Measurements from ENCODE around the gene CHRNE.

CHRNE gene

DNA sequence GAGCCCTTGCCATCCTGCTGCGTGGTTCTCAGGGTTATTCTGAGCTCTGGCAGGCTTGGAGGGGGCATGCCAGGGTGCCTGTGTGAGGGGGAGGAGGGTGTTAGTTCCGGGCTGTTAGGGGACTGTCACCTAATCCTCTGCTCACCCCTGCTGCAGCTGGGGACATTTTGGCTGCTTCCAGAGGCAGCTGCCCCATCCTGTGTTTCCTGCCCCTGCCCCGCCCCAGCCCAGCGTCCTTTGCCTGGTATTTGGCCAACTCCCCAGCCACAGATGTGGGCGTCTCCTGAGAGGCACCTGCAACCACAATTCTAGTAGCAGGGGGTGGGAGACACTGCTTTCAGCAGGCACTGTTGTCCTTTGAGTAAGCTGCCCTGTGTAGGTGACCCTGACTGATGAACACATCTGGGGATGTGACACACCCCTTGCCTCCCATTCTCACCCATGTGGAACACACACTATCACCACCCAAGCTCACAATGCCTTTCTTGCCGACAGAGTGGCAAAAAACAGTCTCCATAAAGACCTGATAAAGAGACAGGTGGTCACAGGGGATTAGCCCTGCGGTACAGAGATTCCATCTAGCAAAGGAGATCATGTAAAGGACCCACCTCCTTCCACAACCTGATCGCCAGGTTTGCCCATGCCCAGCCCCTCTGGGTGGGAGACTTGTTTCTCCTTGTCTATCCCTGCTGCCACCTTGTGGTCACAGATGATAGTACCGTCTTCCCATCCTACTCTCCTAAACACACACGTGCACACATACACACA is at the start of gene CHRNE:
Gene CHRNE (minus strand): TSS at position 48 of the 768 bp plus-strand sequence. CDS start 35 bp downstream, at position 13.
- peak; percentile 62 to 83 (median 70) for DNase-seq (ENCODE audit: low read depth in 2 of 3, low spot score in 1 of 3)

DNA sequence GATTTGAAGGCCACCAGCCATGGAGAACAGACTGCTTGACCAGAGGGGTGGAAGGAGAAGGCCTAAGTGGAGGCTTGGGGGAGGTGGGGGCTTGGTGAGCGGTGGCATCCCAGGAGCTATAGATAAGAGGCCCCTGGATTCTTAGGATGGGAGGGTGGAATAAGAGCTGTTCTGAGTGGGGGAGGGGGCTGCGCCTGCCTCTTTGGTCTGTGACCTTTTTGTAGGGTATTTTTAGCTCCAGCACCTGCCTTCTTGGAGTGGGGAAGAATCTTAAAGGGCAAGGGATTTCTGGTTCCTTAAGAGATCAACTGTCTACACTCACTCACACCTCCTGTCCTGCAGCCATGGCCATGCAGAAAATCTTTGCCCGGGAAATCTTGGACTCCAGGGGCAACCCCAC is 48.6 kb upstream of the CHRNE start:
- no peak for DNase-seq (ENCODE audit: low read depth in 2 of 3, low spot score in 1 of 3)

DNA sequence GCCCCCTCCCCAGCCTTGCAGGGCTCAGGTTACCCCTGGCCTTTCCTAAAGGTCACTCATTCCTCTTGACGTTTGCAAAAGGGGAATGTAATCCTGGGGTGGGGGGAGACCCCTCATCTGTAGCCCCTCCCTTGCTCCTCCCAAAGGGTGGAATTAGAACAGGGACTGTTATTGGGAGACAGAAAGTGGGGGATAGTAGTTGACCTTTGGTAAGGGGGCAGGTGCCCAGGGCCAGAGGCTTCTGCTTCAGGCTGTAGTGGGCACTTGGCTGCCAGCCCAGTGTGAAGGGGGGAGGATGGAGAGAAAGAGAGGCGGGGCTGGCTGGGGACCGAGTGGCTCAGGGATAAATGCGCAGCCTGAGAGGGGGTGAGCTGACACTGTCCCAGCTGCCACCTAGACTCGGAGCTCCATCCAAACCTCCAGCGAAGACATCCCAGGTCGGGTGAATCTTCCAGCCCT is 47.9 kb upstream of the CHRNE start, which contains the start of gene ENO3:
Gene ENO3 (plus strand): TSS at position 374 of the 459 bp plus-strand sequence. CDS start 711 bp downstream, outside the sequence.
- no peak for DNase-seq (ENCODE audit: low read depth in 2 of 3, low spot score in 1 of 3)

DNA sequence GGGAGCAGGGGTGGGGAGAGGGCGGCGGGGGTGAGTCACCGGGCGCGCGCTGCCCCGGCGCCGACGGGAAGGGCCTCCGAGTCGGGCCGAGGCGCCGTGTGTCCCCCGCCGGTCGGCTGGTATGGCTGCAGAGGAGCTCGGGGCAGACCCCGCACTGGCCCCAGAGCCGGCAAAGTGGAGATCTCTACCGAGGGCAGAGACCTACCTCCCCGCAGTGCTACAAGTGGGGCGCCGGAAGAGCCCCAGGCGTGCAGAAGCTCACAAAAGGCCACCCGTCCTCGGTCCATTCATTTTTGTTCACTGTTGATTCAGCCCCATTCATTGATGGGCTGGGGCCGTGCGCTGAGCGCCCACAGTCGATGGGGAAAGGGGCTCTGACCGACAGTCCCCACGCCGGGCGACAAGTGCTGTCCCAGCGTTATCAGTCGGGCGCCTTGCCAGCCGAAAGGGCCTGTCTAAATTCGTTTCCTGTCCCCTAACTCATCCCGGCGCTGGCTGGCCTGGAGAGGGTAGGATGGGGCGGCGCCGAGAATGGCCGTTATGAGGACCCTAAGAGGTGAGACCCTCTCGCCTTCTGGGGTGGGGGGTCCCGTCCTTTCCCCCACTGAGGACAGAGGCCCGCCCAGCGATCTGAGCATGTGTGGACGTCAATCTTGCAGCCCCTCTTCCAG is 47.3 kb upstream of the CHRNE start:
- peak in 1 of 3 donors; percentile 17 for DNase-seq (ENCODE audit: low read depth in 2 of 3, low spot score in 1 of 3)

DNA sequence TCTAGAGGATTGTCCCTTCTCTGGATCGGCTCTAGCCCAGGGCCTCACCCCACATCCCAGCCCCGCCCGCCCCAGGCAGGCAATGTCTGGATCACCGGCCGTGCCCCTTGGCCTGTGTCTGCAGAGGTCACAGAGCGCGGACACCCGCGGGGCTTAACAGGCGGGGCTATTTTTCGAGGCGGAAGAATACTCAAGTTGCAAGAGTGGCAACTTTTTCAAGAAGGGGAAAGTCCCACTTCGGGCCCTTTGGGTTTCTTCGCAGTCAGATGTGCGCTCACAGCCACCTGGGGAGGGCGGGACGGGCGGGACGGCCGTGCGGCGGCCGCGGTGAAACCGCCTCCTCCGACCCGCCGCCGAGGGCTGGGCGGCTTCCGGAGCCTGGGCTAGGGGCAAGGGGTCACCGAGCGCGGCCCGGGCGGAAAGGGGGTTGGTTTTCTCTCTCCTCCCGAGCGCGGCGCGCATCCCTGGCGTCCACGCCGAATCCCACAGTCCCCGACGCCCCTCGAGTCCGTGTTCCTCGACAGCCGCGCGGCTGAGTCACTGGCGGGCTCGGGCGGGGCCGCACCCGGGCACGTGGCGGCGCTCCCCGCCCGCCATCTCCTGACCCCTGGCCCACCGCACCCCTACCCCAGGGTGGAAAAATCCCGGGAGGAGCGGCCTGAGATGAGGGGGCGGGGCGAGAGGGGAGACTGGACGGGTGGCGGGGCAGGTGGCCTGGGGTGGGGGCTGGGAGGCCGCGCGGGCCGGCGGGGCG is 46.6 kb upstream of the CHRNE start:
- peak in 2 of 3 donors; percentile 66 to 74 for DNase-seq (ENCODE audit: low read depth in 2 of 3, low spot score in 1 of 3)

DNA sequence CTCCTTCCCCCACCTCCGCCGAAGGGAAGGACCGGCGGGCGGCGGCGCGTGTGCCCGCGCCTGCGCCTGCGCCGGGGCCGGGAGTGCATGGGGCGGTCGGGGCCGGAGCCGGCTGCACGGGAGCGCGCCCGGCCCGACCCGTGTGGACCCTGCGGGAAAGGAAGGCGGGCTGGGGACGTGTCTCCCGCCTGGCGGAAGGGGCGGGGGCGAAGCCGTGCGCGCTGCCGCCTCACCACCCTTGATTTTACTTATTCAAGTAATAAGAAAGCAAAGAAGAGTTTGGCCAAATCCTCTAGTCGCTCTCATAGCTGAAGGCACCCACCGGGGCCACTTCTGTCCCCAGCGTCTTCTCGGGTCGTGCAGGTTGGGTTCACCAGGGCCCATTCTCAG is 46.0 kb upstream of the CHRNE start:
- DNase-seq (ENCODE audit: low read depth in 2 of 3, low spot score in 1 of 3), result peak in 2 of 3 donors; percentile 68 to 76

DNA sequence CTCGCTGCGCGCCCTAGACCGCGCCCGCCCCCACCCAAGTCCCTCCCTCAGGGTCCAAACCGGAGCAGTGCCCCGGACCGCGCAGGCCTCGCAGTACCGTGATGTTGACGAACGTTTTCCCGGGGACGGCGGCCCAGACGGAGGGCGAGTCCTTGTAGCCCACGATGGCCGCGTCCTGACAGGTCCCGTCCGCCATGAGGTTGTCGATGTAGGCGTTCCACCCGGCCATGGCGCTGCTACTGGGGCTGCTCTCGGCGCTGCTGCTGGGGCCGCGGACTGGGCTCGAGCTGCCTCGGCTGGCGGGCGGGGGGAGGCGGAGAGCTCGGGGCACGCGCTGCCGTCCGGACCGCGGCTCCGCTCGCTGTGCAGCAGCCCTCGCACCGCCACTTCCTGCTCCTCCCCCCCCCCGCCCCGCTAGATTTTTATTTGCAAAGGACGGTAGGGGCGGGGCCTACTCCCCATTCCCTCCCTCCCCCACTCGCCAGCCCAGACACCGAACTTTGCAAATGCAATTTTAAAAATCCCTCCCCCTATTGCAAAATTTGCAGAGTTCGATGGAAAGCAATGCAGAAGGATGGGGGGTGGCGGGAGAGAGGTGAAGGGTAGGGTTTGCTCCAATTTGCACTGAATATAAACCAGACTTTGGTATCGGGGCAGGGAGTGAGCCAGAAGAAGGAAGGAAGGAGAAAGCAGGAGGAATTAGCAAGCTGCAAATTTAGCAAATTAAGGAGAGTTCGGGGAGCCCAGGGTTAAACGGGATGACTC is 45.5 kb upstream of the CHRNE start, which contains the start of gene PFN1:
Gene PFN1 (minus strand): TSS at position 365 of the 765 bp plus-strand sequence. CDS start 136 bp downstream, at position 229.
- peak; percentile 88 to 90 (median 89) for DNase-seq (ENCODE audit: low read depth in 2 of 3, low spot score in 1 of 3)

DNA sequence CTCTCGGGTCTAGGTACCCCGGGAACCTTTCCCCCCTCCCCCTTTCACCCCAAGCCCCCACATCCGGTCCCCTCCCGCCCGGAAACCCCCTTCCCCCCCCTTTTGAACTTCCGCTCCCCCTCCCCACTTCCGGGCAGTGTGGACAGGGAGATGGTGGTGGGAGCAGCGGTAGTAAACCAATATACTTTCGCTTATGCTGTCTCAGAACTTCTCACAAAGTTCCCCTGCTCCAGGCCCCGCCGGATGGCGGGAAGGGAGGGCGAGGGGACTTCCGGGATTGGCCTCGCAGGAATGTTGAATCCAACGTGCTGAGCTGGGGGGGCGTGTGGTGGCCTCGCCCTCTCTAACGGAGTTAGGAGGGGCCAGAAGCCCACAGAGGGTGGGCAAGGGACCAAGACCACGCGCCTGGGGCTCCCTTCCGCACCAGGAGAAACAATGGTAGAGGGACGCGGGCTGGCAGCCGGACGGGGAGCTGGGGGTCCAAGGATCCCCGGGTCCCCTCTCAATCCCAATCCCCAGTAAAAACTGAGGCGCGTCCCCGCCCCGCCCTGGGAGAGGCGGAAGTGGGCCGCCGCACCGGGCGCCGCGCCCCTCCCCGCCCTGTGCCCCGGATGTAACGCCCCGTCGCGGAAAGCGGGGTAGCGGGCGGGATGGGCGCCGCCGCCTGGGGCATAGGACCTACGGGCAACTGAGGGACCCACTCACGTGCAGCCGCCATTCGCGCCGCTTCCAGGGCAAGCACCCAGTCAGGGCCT is 44.7 kb upstream of the CHRNE start:
- DNase-seq (ENCODE audit: low read depth in 2 of 3, low spot score in 1 of 3), result peak in 2 of 3 donors; percentile 62 to 63

DNA sequence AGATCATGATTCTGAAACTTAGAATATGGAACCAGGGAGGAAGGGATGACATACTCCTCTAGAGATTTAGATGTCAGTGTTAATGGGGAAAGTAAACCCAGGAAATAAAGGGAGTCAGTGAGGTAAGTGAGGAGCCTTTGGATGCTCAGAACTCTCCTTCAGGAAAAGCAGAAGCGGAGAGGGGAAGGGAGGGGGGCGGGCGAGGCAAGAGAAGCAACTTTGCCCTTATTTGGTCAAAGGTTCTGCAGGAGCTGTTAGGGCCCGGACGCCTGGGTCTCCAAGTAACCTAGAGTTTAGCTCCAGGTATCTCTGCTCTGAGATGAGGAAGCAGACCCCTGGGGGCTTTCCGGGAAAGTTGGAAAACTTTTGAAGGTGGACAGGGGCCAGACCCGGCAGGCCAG is 44.1 kb upstream of the CHRNE start:
- no peak for DNase-seq (ENCODE audit: low read depth in 2 of 3, low spot score in 1 of 3)

DNA sequence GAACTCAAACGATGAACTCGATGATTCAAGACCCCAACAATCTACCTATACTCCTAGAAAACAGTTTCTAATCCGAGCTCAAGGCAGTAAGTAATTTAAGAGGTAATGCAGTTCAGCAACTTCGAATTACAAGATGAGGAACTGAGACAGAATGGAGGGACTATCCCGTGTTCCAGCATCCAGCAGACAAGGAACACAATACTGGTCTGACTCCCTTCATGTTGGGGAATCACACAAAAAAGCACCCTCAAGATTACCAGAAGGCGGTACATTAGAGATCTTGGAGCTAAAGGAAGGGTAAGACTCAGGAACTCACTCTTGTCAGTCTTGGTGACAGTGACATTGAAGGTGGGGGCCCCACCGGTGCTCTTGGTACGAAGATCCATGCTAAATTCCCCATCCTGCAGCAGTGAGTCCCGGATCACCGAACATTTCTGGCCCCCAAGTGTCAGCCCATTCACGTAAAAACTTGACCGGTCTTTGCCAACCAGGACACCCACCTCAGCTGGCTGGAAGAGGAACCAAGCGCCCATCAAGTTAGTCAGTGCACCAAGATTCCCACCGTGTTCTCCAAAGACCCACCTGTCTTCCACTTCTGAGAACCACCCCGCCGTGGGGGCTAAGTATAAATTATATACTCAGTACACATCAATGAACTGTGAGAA is 43.5 kb upstream of the CHRNE start:
- DNase-seq (ENCODE audit: low read depth in 2 of 3, low spot score in 1 of 3), result no peak

DNA sequence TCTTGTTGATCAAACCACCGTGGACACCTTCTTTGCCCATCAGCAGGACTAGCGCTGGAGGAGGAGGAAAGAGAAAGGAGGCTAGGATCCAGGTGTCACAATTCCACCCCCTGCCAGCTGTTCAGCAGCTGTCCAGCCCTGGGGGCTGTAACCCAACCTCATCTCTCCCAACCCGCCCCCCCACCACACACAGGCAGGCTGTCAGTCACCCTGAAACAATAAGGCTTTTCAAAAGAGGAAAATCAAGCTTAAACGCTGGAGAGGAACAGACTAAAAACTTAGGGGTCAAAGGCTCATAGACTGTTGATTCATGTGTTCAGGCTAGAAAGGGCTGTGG is 43.0 kb upstream of the CHRNE start:
- DNase-seq (ENCODE audit: low read depth in 2 of 3, low spot score in 1 of 3), result no peak

DNA sequence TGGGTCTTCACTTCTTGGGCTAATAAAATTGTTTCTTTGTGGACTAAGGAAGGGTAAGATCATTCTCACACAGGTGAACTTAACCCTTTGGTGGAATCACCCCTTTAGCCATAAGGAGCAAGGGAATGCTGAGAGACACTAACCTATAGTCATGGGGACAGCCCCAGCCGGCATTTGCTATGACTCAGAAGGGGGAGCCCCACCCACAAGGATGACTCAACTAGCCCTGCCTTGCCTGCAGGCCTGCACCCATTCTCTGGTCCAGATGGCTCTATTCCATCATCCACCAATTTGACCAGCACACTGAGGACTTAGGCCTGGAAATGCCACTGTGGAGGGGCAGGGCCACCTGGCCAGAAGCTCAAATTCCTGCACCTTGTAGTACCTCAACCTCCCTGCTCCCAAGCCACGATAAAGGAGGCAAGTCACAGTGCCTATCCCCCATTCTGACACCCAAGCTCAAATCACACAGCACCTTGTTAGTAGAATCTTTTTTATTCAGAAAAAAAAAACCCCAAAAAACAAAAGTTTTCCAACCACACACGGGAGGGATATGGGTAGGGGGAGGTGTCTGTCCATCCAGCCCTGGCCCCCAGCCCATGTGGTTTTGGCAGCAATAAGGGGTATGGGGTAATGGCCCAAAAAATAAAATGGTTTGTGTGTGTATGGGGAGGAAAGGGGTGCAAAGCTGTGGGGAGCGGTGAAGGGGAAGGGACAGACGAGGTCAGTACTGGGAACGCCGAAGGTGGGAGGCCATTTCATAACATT is 42.5 kb upstream of the CHRNE start:
- DNase-seq (ENCODE audit: low read depth in 2 of 3, low spot score in 1 of 3), result peak; percentile 79 to 90 (median 80)

DNA sequence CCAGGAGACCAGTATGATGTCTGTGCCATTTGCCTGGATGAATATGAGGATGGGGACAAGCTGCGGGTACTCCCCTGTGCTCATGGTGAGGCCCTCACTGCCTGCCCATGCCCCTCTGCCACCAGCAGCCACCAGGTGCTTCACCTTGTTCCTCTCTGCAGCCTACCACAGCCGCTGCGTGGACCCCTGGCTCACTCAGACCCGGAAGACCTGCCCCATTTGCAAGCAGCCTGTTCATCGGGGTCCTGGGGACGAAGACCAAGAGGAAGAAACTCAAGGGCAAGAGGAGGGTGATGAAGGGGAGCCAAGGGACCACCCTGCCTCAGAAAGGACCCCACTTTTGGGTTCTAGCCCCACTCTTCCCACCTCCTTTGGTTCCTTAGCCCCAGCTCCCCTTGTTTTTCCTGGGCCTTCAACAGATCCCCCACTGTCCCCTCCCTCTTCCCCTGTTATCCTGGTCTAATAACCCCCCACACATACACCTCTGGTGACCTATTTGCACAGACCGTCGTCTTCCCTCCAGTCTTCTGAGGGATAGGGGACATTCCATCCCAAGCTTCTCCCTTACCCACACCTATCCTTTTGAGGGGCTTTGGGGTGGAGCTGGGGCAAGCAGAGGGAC is 41.8 kb upstream of the CHRNE start:
- DNase-seq (ENCODE audit: low read depth in 2 of 3, low spot score in 1 of 3), result peak in 1 of 3 donors; percentile 21

DNA sequence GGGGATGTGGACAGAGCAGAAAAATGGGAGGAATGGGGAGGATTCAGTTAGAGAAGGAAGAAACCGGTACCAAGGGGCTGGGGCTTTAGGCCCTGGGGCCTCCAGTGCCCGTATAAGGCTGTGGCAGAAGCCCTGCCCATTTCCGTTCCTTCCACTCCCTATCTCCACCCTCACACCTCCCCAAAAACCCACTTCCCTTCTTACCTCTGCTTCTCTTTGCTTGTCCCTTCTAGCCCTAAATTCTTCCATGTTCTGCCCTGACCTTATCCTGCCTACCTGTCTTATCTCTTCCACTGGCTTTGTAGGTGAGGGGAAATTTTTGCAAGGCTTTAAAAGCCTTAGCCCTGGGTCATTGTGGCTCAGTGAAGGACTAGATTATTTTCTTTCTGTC is 41.3 kb upstream of the CHRNE start:
- peak in 2 of 3 donors; percentile 19 to 43 for DNase-seq (ENCODE audit: low read depth in 2 of 3, low spot score in 1 of 3)

DNA sequence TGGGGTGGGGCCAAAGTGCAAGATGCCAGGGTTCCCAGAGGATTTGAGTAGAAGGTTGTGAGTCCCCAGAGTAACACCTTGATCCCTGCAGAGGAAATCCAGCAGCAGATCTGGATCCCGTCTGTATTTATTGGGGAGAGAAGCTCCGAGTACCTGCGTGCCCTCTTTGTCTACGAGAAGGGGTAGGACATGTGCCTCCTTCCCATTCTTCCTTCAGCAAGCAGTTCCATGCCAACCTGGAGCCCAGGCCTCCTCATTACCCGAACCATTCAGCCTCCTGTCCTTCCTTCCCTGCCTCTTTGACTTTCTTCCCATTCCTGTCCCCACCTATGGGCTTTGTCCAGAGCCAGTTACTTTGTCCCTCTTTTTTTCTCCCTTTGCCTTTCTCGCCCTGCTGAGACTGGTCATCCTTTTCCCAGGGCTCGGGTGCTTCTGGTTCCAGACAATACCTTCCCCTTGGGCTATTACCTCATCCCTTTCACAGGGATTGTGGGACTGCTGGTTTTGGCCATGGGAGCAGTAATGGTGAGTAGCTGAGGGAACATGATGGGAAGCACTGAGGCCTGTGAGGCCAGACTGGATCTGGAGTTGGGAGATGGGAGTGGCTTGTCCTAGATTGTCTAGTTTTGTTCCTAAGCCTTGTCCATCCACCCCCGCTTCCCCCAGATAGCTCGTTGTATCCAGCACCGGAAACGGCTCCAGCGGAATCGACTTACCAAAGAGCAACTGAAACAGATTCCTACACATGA is 40.0 kb upstream of the CHRNE start:
- DNase-seq (ENCODE audit: low read depth in 2 of 3, low spot score in 1 of 3), result no peak

DNA sequence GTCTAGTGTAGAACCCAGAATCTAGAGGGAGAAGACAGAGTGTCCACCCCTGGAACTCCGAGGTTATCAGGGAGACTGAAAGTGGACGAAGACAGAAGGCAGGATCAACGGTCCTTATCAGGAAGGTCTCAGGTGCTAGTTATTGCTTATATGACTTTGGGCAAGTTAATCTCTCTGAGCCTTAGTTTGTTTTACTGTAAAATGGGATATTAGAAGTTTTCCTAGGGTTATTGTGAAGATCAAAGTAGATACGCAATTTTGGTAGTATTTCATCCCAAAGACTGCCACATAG is 38.4 kb upstream of the CHRNE start:
- no peak for DNase-seq (ENCODE audit: low read depth in 2 of 3, low spot score in 1 of 3)

DNA sequence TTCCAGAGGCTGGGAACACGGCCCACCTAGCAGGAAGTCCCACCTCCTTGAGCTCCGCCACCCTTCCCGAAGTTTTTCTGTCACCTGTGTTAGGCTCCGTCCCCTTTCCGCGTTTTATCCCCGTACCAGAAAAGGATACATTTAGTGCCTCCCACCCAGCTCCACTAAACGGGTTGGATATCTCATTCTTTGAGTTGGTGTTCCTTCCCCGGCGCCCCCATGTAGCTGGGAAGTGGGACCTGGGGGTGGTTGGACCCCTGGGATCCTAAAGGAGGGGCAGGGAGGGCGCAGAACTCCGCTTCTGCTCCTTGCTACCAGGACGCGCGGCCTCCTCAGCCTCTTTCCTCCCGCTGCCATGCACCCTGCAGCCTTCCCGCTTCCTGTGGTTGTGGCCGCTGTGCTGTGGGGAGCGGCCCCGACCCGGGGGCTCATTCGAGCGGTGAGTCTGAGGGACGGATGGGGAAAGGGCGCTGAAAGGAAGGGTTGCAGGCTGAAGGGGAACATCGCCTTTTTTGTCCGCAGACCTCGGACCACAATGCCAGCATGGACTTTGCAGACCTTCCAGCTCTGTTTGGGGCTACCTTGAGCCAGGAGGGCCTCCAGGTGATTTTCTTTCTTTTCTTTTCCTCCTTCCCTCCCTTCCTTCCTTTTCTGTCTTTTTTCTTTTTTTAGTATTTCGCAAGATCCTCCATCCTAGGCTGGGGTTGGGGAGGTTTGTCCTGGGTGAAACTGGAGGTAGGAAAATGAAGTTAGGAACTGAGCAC is 37.8 kb upstream of the CHRNE start:
- DNase-seq (ENCODE audit: low read depth in 2 of 3, low spot score in 1 of 3), result peak in 1 of 3 donors; percentile 32
